NCI-H2227 treated with DMSO at 0.1 percent for 48 hours (cell line): ENCODE measurements around the gene RSPH3.
A peak's percentile ranks its signal among the peaks of the same experiment; 100 is the strongest.
"Not testable (repeated sequence)": the region's sequence is repeated elsewhere in the genome, so short reads cannot be mapped to it uniquely, and the experiment has no call there.

Experiments
- DNase-seq: peaks from one replicate; lab custom pipeline; 2025; lab: John Stamatoyannopoulos, UW

RSPH3 gene

DNA sequence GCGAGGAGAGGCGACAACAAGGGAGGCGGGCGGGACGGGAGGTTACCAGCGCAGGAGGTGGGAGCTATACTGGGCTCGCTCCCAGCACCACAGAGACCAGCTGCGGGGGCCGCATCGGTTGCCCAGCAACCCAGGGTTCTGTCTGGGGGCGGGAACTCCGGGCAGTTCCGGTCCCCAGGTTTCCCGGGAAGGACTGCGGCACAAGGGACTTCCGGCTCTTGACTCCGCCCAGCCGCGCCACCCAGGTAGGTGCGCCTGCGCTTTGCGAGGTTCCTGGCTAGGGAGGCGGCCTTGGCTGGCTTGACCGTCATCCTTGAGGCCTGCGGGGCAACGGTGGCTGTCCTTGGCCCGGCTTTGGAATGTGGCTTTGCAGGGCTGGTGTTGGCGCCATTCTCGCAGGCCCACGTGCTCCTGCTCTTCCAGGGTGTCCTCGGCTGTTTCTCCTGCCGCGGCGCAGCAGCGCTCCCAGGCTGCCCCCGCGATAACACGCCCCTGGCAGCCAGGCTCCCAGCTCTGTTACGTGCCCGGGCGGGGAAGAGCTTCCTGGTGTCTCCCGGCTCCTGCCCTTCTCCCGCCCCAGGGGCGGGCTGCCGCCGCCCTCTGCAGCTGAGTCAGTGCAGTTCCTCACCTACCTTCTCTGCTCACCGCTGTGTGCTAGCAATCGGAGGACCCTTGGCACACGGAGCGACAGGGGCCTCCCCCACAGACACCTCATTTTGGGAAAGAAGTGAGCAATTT, at the start of gene RSPH3:
Gene RSPH3 (minus strand): TSS at position 537 of the 738 bp plus-strand sequence. CDS start 652 bp downstream, outside the sequence.
- peak; percentile 90 for DNase-seq

GRCh38 chr6:159047891-159048685, 48.1 kb upstream of the RSPH3 start:
- no peak for DNase-seq

GRCh38 chr6:159045801-159046200, 45.8 kb upstream of the RSPH3 start:
- DNase-seq: no peak

GRCh38 chr6:159044899-159045727, 45.1 kb upstream of the RSPH3 start, which contains the start of gene TAGAP:
Gene TAGAP, minus strand, starts transcription at chr6:159044991. Its CDS starts 845 bp downstream, at chr6:159044146.
- DNase-seq: no peak

- no peak for DNase-seq
Observed at GRCh38 chr6:159043947-159044346, 43.9 kb upstream of the RSPH3 start.

GRCh38 chr6:159043251-159043650, 43.2 kb upstream of the RSPH3 start:
- no peak for DNase-seq

DNA sequence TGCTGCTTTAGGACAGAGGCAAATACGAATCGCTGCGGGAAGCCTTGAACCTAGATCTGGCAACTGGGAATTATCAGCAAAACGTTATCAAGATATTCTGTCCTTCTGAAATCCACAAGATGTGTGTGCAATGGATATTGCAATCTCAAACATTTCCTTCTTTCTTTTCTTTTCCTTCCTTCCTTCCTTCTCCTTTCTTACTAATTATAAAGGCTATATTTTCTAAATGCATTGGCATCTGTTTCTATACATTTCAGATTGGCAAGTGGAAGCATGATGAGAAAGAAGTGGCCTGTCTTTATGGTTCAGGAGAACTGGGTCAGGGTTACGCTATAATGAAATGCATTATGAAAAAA, 42.8 kb upstream of the RSPH3 start:
- DNase-seq: no peak

- no peak for DNase-seq
Observed at GRCh38 chr6:159042003-159042825, 42.2 kb upstream of the RSPH3 start.

DNA sequence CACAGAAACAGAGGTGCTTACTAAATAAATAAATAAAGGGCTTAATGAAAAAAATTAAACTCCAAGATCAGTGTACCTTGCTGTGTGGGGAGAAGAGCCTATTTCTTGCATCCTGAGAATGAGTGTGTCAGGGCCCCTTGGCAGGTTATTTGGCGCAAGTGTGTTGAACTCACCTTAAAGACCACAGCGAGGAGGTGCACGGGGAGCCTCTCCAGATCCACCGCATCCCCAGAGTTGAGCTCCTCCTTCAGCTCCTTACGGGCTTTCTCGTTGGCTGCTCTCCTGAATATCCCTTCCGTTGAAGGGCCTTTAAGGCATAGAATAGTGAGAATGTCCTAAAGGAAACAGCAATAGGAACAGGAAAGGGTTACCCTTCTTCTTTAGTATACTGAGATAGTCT, 41.2 kb upstream of the RSPH3 start:
- no peak for DNase-seq

DNA sequence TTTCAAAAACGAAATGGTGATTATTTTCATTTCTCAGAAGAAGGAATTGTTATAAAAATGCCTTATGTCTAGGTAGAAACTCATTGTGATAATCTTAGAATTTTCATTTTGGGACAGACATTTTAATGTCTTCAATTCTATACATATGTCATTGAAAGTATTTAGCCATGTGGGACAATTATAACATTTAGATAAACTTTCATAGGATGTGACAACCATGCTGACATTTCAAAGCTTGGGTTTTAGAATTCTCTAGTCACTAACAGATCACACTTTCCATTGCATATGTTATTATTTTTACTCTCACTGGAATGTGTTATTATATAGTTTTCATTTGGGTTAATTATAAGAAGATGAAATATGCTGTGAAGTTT, 39.9 kb upstream of the RSPH3 start:
- no peak for DNase-seq

- DNase-seq: no peak
Observed at GRCh38 chr6:159038914-159039884, 39.2 kb upstream of the RSPH3 start.

GRCh38 chr6:159038318-159038717, 38.3 kb upstream of the RSPH3 start:
- DNase-seq: not testable (repeated sequence)

DNA sequence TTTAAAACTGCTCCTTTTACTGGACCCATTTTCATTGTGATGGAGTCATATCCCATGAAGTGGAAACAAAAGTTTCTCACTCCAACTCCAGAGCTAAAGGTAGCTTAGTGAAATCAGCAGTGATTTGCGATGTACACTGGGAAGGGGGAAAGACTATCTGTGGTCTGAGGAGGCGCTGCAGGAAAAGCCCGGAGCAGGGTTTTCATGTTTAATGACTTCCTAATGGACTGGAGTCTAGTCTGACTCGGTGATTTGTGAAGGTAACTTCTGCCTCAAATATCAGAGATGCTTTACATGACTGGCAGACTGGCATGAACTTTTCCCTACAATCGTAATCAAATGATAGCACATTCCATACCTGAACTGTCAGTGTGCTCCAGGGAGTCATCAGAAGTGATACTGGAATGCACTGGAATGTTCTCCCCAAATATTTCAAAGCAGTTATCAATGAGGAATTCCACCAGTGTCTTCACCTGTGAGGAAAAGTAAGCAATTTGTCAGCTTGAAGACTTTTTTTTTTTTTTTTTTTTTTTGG, 37.8 kb upstream of the RSPH3 start:
- no peak for DNase-seq

DNA sequence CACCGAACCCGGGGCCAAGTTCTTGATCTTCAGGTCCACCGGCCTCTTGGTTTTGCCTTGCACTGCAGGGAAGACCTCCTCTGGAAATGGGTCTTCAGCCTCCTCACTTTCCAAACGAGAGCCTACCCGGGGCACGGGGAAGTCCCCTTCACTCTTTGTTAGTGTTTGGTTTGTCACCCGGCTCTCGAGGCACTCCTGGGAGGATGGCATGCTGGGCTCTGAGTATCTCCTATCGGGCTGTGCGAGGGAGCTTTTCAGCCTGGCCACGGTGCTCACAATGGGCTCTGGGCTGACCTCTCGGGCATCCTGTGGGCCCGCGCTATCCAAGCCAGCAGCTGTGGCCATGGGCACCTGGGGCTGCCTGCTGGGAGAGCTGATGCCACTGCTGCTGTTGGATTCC, 36.7 kb upstream of the RSPH3 start:
- no peak for DNase-seq

GRCh38 chr6:159035891-159036290, 35.9 kb upstream of the RSPH3 start:
- DNase-seq: no peak

GRCh38 chr6:159033160-159034049, 33.4 kb upstream of the RSPH3 start:
- no peak for DNase-seq

DNA sequence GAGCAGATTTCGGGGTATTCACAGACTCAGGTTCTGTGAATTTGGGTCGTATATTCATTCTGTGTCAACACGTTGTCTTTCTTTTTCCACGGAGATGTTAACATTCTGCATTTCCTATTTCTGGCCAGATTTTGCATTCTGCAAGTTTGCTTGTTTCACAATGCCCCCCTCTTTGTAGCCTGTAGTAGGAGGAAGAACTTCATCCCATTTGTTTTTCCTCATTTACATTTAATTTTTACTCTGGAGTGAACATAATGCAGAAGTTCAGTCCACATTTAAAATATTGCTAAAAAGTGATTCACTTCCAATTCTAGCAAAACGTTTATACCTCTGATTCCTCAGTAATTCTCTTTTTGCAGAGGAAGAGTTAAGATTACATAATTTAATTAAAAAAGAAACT, 31.8 kb upstream of the RSPH3 start:
- no peak for DNase-seq

DNA sequence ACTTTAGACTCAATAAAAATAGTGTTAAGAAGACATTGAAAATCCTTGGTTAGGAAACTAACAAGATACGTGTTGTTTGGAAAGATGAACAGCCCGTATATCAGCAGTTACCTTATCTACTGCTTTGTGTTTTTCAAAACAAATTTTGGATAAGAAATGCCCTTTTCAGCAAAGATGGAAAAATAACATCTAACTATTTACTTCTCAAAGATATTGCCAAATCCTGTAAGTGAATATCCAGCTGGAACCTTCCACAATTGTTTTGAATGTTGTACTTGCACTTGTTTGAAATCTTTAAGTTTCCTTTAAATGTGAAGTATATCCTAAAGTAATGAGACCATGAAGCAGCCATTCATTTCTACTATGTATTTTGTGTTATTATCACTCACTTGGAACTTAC, 30.2 kb upstream of the RSPH3 start:
- DNase-seq: no peak

- not testable (repeated sequence) for DNase-seq
Observed at GRCh38 chr6:159025224-159025623, 25.2 kb upstream of the RSPH3 start.
